H1 (cell line): ENCODE data around the gene CRELD1. TPM values are rescaled to one million over a fixed set of nuclear protein-coding genes. Genes with fewer than 3 reads are reported as not detected.

Experiments
- CTCF ChIA-PET: fragments of 300-600 bp; sonication (Branson Sonifier 250); formaldehyde crosslinking; loops from one replicate; lab custom pipeline; 2021; ENCODE audit not compliant: partially characterized antibody; lab: Charles Lee
- POLR2A ChIA-PET: fragments of 300-600 bp; sonication (Branson Sonifier 250); formaldehyde crosslinking; loops from one replicate; lab custom pipeline; 2021; ENCODE audit warnings: inconsistent platforms; ENCODE audit not compliant: partially characterized antibody; lab: Charles Lee
- DNase-seq, 2 experiments: peaks; one replicate each; pipeline versions ENCODE4 v3.0.0 to v3.0.0-alpha.2; 2010 to 2022; ENCODE audit warnings: low spot score in 2 of 2, low read depth in 1 of 2, mixed read lengths in 1 of 2
- FAIRE-seq: peaks from 2 replicates; lab custom pipeline; 2011; peaks lifted over from hg19 to GRCh38; lab: Jason Lieb, UNC
- H2AFZ ChIP-seq: 2 replicates; pipeline ENCODE4 v1.8.1; 2012; ENCODE audit warnings: low read length, inconsistent platforms
- H2AK5ac ChIP-seq: 2 replicates; pipeline ENCODE4 v1.6.1; 2013; ENCODE audit warnings: low read depth, low read length
- H2BK120ac ChIP-seq: replicated peaks from 2 replicates; pipeline ENCODE3; 2013; ENCODE audit warnings: low read depth, low read length, inconsistent platforms
- H2BK12ac ChIP-seq: 2 replicates; pipeline ENCODE4 v1.6.1; 2013; ENCODE audit warnings: low read depth, low read length
- H2BK15ac ChIP-seq: 2 replicates; pipeline ENCODE4 v1.6.1; 2013; ENCODE audit warnings: low read length
- H2BK20ac ChIP-seq: 2 replicates; pipeline ENCODE4 v1.6.1; 2013; ENCODE audit warnings: low read length
- H2BK5ac ChIP-seq: 2 replicates; pipeline ENCODE4 v1.6.1; 2013; ENCODE audit warnings: low read depth, low read length
- H3K14ac ChIP-seq: 2 replicates; pipeline ENCODE4 v1.6.1; 2013; ENCODE audit warnings: inconsistent platforms; ENCODE audit not compliant: insufficient read length
- H3K18ac ChIP-seq: 2 replicates; pipeline ENCODE4 v1.6.1; 2013; ENCODE audit warnings: low read length; ENCODE audit errors: extremely low read depth
- H3K23ac ChIP-seq: 2 replicates; pipeline ENCODE4 v1.6.1; 2013; ENCODE audit warnings: inconsistent platforms; ENCODE audit not compliant: insufficient read length
- H3K23me2 ChIP-seq: 2 replicates; pipeline ENCODE4 v1.6.1; 2013; ENCODE audit warnings: low read depth, low read length
- H3K27ac ChIP-seq: 2 replicates; pipeline ENCODE4 v1.6.1; 2011; ENCODE audit warnings: low read depth, low read length, inconsistent platforms
- H3K27me3 ChIP-seq, 4 experiments: replicated peaks in 1 of 4; 1 replicate in 1 of 4; 2 replicates in 3 of 4; pipeline versions ENCODE4 v1.6.1 to v1.8.1; 2011 to 2013; ENCODE audit warnings: low read length in 3 of 4, mild to moderate bottlenecking in 3 of 4, inconsistent platforms in 2 of 4, mixed read lengths in 2 of 4, moderate library complexity in 1 of 4; ENCODE audit not compliant: control insufficient read depth in 3 of 4, insufficient read depth in 3 of 4; ENCODE audit errors: extremely low read depth in 1 of 4
- H3K36me3 ChIP-seq, 4 experiments: 2 replicates each; pipeline versions ENCODE4 v1.6.1 to v1.8.1; 2011 to 2013; ENCODE audit warnings: mild to moderate bottlenecking in 4 of 4, low read length in 3 of 4, moderate library complexity in 2 of 4, control low read depth in 1 of 4, inconsistent platforms in 1 of 4; ENCODE audit not compliant: insufficient read depth in 4 of 4, control insufficient read depth in 2 of 4
- H3K4ac ChIP-seq: replicated peaks from 2 replicates; pipeline ENCODE3; 2013; ENCODE audit warnings: low read length, low read depth, mixed read lengths, inconsistent platforms; ENCODE audit not compliant: insufficient read length
- H3K4me1 ChIP-seq, 4 experiments: replicated peaks in 1 of 4; 1 replicate in 1 of 4; 2 replicates in 3 of 4; pipeline versions ENCODE4 v1.6.1 to v1.8.1; 2011 to 2013; ENCODE audit warnings: low read length in 3 of 4, inconsistent platforms in 2 of 4, mixed read lengths in 1 of 4; ENCODE audit not compliant: insufficient read depth in 4 of 4, control insufficient read depth in 3 of 4
- H3K4me2 ChIP-seq, 2 experiments: 2 replicates each; pipeline versions ENCODE4 v1.6.1 to v1.8.1; 2011 to 2013; ENCODE audit warnings: low read depth in 2 of 2, low read length in 2 of 2, control low read depth in 1 of 2, inconsistent platforms in 1 of 2, mild to moderate bottlenecking in 1 of 2; ENCODE audit not compliant: insufficient read depth in 1 of 2
- H3K4me3 ChIP-seq, 4 experiments: fragments of 200-600, 300-600 bp in 1 of 4; sonication (generic), shearing (Covaris generic), sonication (Bioruptor Twin) in 1 of 4; 2 replicates each; pipeline versions ENCODE4 v1.5.1 to v1.8.1; 2011 to 2016; ENCODE audit warnings: low read length in 4 of 4, low read depth in 3 of 4, control low read depth in 2 of 4, inconsistent platforms in 2 of 4, mild to moderate bottlenecking in 2 of 4, mixed read lengths in 1 of 4, moderate library complexity in 1 of 4; ENCODE audit not compliant: insufficient read depth in 2 of 4; ENCODE audit errors: extremely low read depth in 1 of 4
- H3K56ac ChIP-seq: replicated peaks from 2 replicates; pipeline ENCODE3; 2013; ENCODE audit warnings: low read depth, mild to moderate bottlenecking, mixed read lengths, low read length, inconsistent platforms; ENCODE audit not compliant: insufficient read length
- H3K79me1 ChIP-seq: 2 replicates; pipeline ENCODE4 v1.6.1; 2013; ENCODE audit warnings: low read depth, low read length, control low read depth
- H3K79me2 ChIP-seq, 2 experiments: 2 replicates each; pipeline versions ENCODE4 v1.6.1 to v1.8.1; 2012 to 2013; ENCODE audit warnings: low read length in 2 of 2, mild to moderate bottlenecking in 2 of 2, inconsistent platforms in 1 of 2; ENCODE audit not compliant: insufficient read depth in 2 of 2, control insufficient read depth in 1 of 2
- H3K9ac ChIP-seq, 4 experiments: replicated peaks in 1 of 4; 1 replicate in 1 of 4; 2 replicates in 3 of 4; pipeline versions ENCODE4 v1.6.1 to v1.8.1; 2011 to 2013; ENCODE audit warnings: low read depth in 3 of 4, low read length in 3 of 4, control low read depth in 2 of 4, mild to moderate bottlenecking in 2 of 4, moderate library complexity in 2 of 4, inconsistent platforms in 1 of 4; ENCODE audit errors: extremely low read depth in 1 of 4
- H3K9me3 ChIP-seq, 2 experiments: 2 replicates each; pipeline versions ENCODE4 v1.6.1 to v1.8.1; 2012 to 2013; ENCODE audit warnings: mild to moderate bottlenecking in 2 of 2, moderate library complexity in 2 of 2, control low read depth in 1 of 2, inconsistent platforms in 1 of 2, low read depth in 1 of 2, low read length in 1 of 2, mixed read lengths in 1 of 2; ENCODE audit not compliant: insufficient read depth in 2 of 2
- H4K20me1 ChIP-seq, 2 experiments: replicated peaks in 1 of 2; 2 replicates each; pipeline versions ENCODE3 to v1.8.1; 2011 to 2013; ENCODE audit warnings: inconsistent platforms in 2 of 2, low read length in 2 of 2, mild to moderate bottlenecking in 1 of 2; ENCODE audit not compliant: insufficient read depth in 2 of 2, control insufficient read depth in 1 of 2
- H4K5ac ChIP-seq: 2 replicates; pipeline ENCODE4 v1.6.1; 2013; ENCODE audit warnings: low read length, low read depth, mixed read lengths, inconsistent platforms; ENCODE audit not compliant: insufficient read length
- H4K8ac ChIP-seq: 2 replicates; pipeline ENCODE4 v1.8.0; 2013; ENCODE audit warnings: mild to moderate bottlenecking, moderate library complexity, low read length, inconsistent platforms; ENCODE audit not compliant: insufficient read depth; ENCODE audit errors: extremely low read depth
- H4K91ac ChIP-seq: replicated peaks from 2 replicates; pipeline ENCODE3; 2013; ENCODE audit warnings: low read length, mixed read lengths, inconsistent platforms; ENCODE audit not compliant: insufficient read length
- ASH2L ChIP-seq: fragments of 200-600, 300-600 bp; sonication (generic); IDR thresholded peaks from one replicate; pipeline ENCODE4 v1.7.1; 2017; ENCODE audit warnings: low read length
- CREB1 ChIP-seq: IDR thresholded peaks from 2 replicates; pipeline ENCODE4 v1.6.1; 2012; ENCODE audit warnings: inconsistent platforms
- FOSL1 ChIP-seq: IDR thresholded peaks from 2 replicates; pipeline ENCODE4 v1.6.1; 2011; ENCODE audit warnings: mild to moderate bottlenecking, low read depth, low read length, moderate library complexity; ENCODE audit not compliant: insufficient read depth
- GABPA ChIP-seq: IDR thresholded peaks from 2 replicates; pipeline ENCODE4 v1.6.1; 2011; ENCODE audit warnings: mild to moderate bottlenecking, low read length, moderate library complexity, borderline replicate concordance; ENCODE audit not compliant: insufficient read depth
- PHF8 ChIP-seq: fragments of 200-600 bp; sonication (generic); conservative IDR thresholded peaks from 2 replicates; pipeline ENCODE4 v1.7.1; 2012; ENCODE audit warnings: low read depth, mild to moderate bottlenecking, inconsistent platforms, low read length, moderate library complexity
- POLR2A ChIP-seq, 2 experiments: IDR thresholded peaks; 1 replicate in 1 of 2; 2 replicates in 1 of 2; pipeline ENCODE4 v1.6.1; 2011; ENCODE audit warnings: low read depth in 2 of 2, low read length in 2 of 2, mild to moderate bottlenecking in 2 of 2; ENCODE audit errors: control extremely low read depth in 1 of 2
- POLR2AphosphoS5 ChIP-seq: IDR thresholded peaks from 2 replicates; pipeline ENCODE4 v1.6.1; 2011; ENCODE audit warnings: low read depth, low read length
- POU5F1 ChIP-seq: IDR thresholded peaks from 2 replicates; pipeline ENCODE4 v1.6.1; 2011; ENCODE audit warnings: low read depth, mild to moderate bottlenecking, low read length, moderate library complexity
- RFX5 ChIP-seq: IDR thresholded peaks from 2 replicates; pipeline ENCODE4 v1.6.1; 2011; ENCODE audit warnings: low read depth, low read length, improper control_type of control experiment, borderline replicate concordance
- RXRA ChIP-seq: IDR thresholded peaks from 2 replicates; pipeline ENCODE4 v1.6.1; 2011; ENCODE audit warnings: low read depth, mild to moderate bottlenecking, low read length, moderate library complexity; ENCODE audit not compliant: insufficient read depth
- SIRT6 ChIP-seq: IDR thresholded peaks from one replicate; pipeline ENCODE4 v1.7.1; 2012; ENCODE audit warnings: low read length, inconsistent platforms
- SIX5 ChIP-seq: IDR thresholded peaks from 2 replicates; pipeline ENCODE4 v1.6.1; 2011; ENCODE audit warnings: mild to moderate bottlenecking, low read depth, low read length
- SP4 ChIP-seq: IDR thresholded peaks from 2 replicates; pipeline ENCODE4 v1.6.1; 2012; ENCODE audit warnings: low read length, inconsistent platforms
- SUZ12 ChIP-seq: fragments of 200-600 bp; sonication (generic); IDR thresholded peaks from 2 replicates; pipeline ENCODE4 v1.6.1; 2012; ENCODE audit warnings: mild to moderate bottlenecking, inconsistent platforms, low read length, moderate library complexity, mixed read lengths
- WGBS, 2 experiments: shearing (Covaris generic) in 1 of 2; methylation state at CpG; one replicate each; pipeline versions ENCODE4 v1.1.6 to v1.1.7; 2013 to 2015; ENCODE audit warnings: low lambda C conversion rate in 2 of 2, mixed read lengths in 2 of 2, inconsistent platforms in 1 of 2, low coverage in 1 of 2, missing lambda C conversion rate in 1 of 2; ENCODE audit not compliant: insufficient replicate concordance in 2 of 2, insufficient coverage in 1 of 2, insufficient read length in 1 of 2; ENCODE audit errors: extremely low coverage in 1 of 2, missing lambda C conversion rate in 1 of 2; 5-methylcytosine and 5-hydroxymethylcytosine counted together
- polyA plus RNA-seq, 7 experiments: library from polyadenylated mRNA; depleted of rRNA in 3 of 7; stranded (reverse) in 5 of 7; unstranded in 2 of 7; fragments of >200 nt in 5 of 7; fragments of 200-250 nt in 2 of 7; gene quantifications; 1 replicate in 5 of 7; 2 replicates in 1 of 7; 4 replicates in 1 of 7; pipeline versions ENCODE4 v1.2.1 to v1.2.3, GENCODE V29; 2011 to 2013; ENCODE audit warnings: missing spikeins in 2 of 7, mixed read lengths in 2 of 7
- total RNA-seq: library from RNA; stranded (reverse); fragmentation: NEBNext Ultra II Directional; extraction: Animal tissue kit (Norgen Biotek cat#: 25700); gene quantifications from 2 replicates; pipeline ENCODE4 v1.2.1, GENCODE V29; 2021

CRELD1 gene
- total and polyA plus RNA-seq, 2 of the 8 experiments (the other 6 are each of a cell fraction or from before 2014, with no cell fraction given), result 12.9 to 15.1 TPM

GRCh38 chr3:9940746-9941145 is 7.1 kb downstream of the CRELD1 start:
- no peak overlapping the region for H3K27ac ChIP-seq
- H3K9me3 ChIP-seq, result peaks cover 0 to 4% of the 10 kb centered on the region in 2 experiments; a peak in 1 of 4 replicates
- H2BK12ac ChIP-seq, result no peak overlapping the region
- ChIA-PET POLR2A (interaction anchor here (1.6 kb wide), 1 partner anchor 10 kb away, joined by 3 read pairs; no protein-coding TSS in a partner anchor), CTCF (interaction anchor here (2.1 kb wide), 1 partner anchor 114 kb away, joined by 6 read pairs; no protein-coding TSS in a partner anchor)
- FAIRE-seq (no peak), DNase-seq (no peak)
- no peak overlapping the region for H3K56ac ChIP-seq
- H3K4me1 ChIP-seq, result no peaks in the 10 kb centered on the region; a peak in 1 of 7 replicates
- no peak overlapping the region for H2AK5ac ChIP-seq
- no peak overlapping the region for H3K4me2 ChIP-seq
- no peak overlapping the region for H3K18ac ChIP-seq
- no peak overlapping the region for H4K8ac ChIP-seq
- H2BK120ac ChIP-seq, result no peak overlapping the region
- no peaks in the 10 kb centered on the region for H3K79me2 ChIP-seq
- H3K79me1 ChIP-seq, result no peaks in the 10 kb centered on the region
- no peak overlapping the region for H3K4me3 ChIP-seq
- H4K20me1 ChIP-seq, result no peaks in the 10 kb centered on the region
- H3K9ac ChIP-seq, result no peak overlapping the region
- no peak overlapping the region for H4K91ac ChIP-seq
- H3K23me2 ChIP-seq, result no peaks in the 10 kb centered on the region
- no peak overlapping the region for H4K5ac ChIP-seq
- no peak overlapping the region for H2BK20ac ChIP-seq
- no peak overlapping the region for H3K4ac ChIP-seq
- no peaks in the 10 kb centered on the region for H3K27me3 ChIP-seq
- 97% methylated on average over 9 of the region's 10 CpGs; no CpG with 5 or more reads in 1 of the 2 experiments for WGBS, 2 experiments
- no peak overlapping the region for H3K23ac ChIP-seq
- H2BK15ac ChIP-seq, result no peak overlapping the region
- no peak overlapping the region for H2BK5ac ChIP-seq
- no peaks in the 10 kb centered on the region for H3K36me3 ChIP-seq
- H2AFZ ChIP-seq, result no peak overlapping the region
- no peak overlapping the region for H3K14ac ChIP-seq
- no peak for TF ChIP-seq RFX5
- TF ChIP-seq POLR2AphosphoS5, result no peak
- TF ChIP-seq SIRT6, result no peak
- no peak for TF ChIP-seq PHF8
- TF ChIP-seq SP4, result no peak
- no peak for TF ChIP-seq RXRA
- TF ChIP-seq POLR2A (IDR thresholded peaks at IDR 0.05; ENCODE audit: control extremely low read depth in 1 of 2, low read depth in 2 of 2, low read length in 2 of 2), result no peak
- no peak for TF ChIP-seq ASH2L
- no peak for TF ChIP-seq FOSL1
- no peak for TF ChIP-seq SIX5
- TF ChIP-seq SUZ12, result no peak
- TF ChIP-seq GABPA, result no peak
- TF ChIP-seq POU5F1, result no peak
- no peak for TF ChIP-seq CREB1
